ENCODE results near the gene DDX24. TPM values are rescaled to one million over a fixed set of nuclear protein-coding genes. Genes with fewer than 3 reads are reported as not detected.

DDX24 gene
- polyA plus RNA-seq, 4 donors: 154 to 169 (median 159) TPM

- DNase-seq (ENCODE audit: low read depth in 4 of 4, low spot score in 3 of 4): no peak
Observed at GRCh38 chr14:94051115-94051514, 29.9 kb downstream of the DDX24 start.

- DNase-seq (ENCODE audit: low read depth in 4 of 4, low spot score in 3 of 4): no peak
Observed at GRCh38 chr14:94050231-94050880, 30.6 kb downstream of the DDX24 start.

GRCh38 chr14:94049625-94050023 is 31.4 kb downstream of the DDX24 start:
- DNase-seq (ENCODE audit: low read depth in 4 of 4, low spot score in 3 of 4): no peak

- no peak for DNase-seq (ENCODE audit: low read depth in 4 of 4, low spot score in 3 of 4)
Observed at GRCh38 chr14:94048691-94049624, 32.0 kb downstream of the DDX24 start.

GRCh38 chr14:94047581-94047980 is 33.4 kb downstream of the DDX24 start:
- no peak for DNase-seq (ENCODE audit: low read depth in 4 of 4, low spot score in 3 of 4)

GRCh38 chr14:94046696-94047250 is 34.2 kb downstream of the DDX24 start:
- no peak for DNase-seq (ENCODE audit: low read depth in 4 of 4, low spot score in 3 of 4)

- DNase-seq (ENCODE audit: low read depth in 4 of 4, low spot score in 3 of 4): no peak
Observed at GRCh38 chr14:94045563-94046345, 35.2 kb downstream of the DDX24 start.

- DNase-seq (ENCODE audit: low read depth in 4 of 4, low spot score in 3 of 4): no peak
Observed at GRCh38 chr14:94045101-94045500, 35.9 kb downstream of the DDX24 start.

GRCh38 chr14:94044476-94045091 is 36.4 kb downstream of the DDX24 start:
- no peak for DNase-seq (ENCODE audit: low read depth in 4 of 4, low spot score in 3 of 4)

GRCh38 chr14:94043756-94044475 is 37.1 kb downstream of the DDX24 start:
- no peak for DNase-seq (ENCODE audit: low read depth in 4 of 4, low spot score in 3 of 4)

GRCh38 chr14:94043111-94043755 is 37.8 kb downstream of the DDX24 start:
- no peak for DNase-seq (ENCODE audit: low read depth in 4 of 4, low spot score in 3 of 4)

- DNase-seq (ENCODE audit: low read depth in 4 of 4, low spot score in 3 of 4): no peak
Observed at GRCh38 chr14:94042433-94043091, 38.4 kb downstream of the DDX24 start.

GRCh38 chr14:94041551-94042346 is 39.3 kb downstream of the DDX24 start:
- no peak for DNase-seq (ENCODE audit: low read depth in 4 of 4, low spot score in 3 of 4)

- DNase-seq (ENCODE audit: low read depth in 4 of 4, low spot score in 3 of 4): no peak
Observed at GRCh38 chr14:94040796-94041195, 40.2 kb downstream of the DDX24 start.

GRCh38 chr14:94040247-94040646 is 40.8 kb downstream of the DDX24 start:
- no peak for DNase-seq (ENCODE audit: low read depth in 4 of 4, low spot score in 3 of 4)

- DNase-seq (ENCODE audit: low read depth in 4 of 4, low spot score in 3 of 4): no peak
Observed at GRCh38 chr14:94038921-94039629, 41.9 kb downstream of the DDX24 start.

- DNase-seq (ENCODE audit: low read depth in 4 of 4, low spot score in 3 of 4): no peak
Observed at GRCh38 chr14:94038510-94038909, 42.5 kb downstream of the DDX24 start.

Data from right renal pelvis (tissue), 4 donors.